Cerebellar cortex (tissue), 1 donor: ENCODE results near the gene SLC6A17.

Experiments
- DNase-seq: peaks from one replicate; pipeline ENCODE4 v3.0.0-alpha.2; 2015; ENCODE audit warnings: low spot score

The SLC6A17 gene

DNA sequence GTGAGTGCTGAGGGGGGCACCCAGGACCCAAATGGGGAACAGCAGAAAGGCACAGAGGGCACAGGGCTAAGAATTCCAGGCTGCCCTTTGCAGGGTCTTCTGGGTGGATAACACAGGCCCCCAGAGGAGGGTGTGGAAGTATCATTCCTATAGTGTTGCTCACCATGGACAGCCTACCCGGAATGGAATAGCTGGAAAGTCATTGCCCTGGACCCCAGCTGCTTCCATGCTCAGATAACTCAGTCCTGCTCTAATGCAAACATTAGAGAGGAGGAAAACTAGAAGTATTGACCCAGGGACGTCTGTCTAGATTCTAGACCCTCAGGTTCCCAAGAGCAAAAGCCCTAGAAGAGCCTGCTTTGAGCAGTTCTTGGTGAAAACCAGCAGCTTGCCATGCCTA, 24.7 kb downstream of the SLC6A17 start:
- DNase-seq = no peak

DNA sequence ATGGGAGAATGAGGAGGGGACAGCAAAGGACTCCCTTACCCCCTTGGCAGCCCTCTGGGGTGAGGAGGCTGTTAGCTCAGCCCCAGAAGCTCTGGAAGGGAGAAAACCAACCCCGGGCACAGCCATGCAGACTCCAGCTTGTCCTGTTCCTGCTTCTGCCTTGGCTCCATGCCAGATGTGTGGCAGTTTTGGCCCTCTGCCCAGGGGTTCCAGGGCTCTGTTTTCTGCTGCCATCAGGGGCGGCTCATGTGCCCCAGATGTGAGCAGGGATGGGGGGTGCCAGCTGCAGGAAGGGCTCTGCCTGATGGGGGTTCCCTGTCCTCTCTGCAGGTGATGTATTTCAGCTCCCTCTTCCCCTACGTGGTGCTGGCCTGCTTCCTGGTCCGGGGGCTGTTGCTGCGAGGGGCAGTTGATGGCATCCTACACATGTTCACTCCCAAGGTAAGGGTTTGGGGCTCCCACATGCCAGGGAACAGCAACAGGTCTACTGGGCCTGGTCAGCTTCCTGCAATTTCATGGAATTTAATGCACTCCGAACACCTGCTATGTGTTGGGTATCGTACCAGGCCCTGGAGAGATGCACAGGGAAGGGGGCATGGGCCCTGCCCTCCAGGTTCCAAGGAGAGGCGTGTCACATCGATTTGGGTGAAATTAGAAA, 26.1 kb downstream of the SLC6A17 start:
- no peak for DNase-seq

DNA sequence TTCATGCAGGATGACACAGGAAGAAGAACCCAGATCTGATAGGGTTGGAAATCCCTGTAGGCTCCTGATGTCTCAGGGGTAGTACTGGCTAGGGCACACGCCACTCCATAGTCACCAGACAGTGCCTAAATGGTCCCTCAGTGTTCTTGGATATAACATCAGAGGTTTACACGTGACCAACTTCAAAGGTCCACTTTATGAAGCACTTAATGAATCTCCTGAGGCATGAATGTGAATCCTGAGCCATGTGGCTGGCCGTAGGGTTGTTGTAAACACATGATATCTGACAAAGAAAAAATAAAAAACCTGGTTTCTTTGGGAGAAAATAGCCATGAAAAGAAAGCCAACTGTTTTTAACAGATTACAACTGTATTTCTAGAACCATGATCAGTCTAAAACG, 27.5 kb downstream of the SLC6A17 start:
- no peak for DNase-seq

DNA sequence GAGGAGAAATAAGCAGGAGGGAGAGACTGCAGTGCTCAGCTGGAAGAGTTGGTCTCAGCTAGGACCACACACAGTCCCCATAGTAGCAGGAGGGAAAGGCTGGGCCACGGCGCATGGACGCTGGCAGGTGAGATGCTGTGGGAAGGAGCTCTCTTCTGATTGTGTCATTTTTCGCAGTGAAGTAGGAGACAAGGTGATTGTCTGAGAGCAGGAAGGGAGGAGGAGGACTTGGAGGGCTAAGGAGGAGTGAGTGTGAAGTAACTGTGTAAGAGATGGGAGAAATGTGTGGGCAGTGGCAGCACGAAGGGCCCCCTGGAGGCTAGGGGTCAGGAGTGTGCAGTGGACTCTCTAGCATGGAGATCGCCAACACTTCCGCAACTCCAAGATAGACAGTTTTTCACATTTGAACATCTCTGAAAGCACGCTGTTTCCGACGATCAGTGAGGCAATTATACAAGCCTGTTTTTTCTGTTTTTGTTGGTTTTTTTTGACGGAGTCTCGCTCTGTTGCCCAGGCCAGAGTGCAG, 33.4 kb downstream of the SLC6A17 start:
- DNase-seq = no peak

DNA sequence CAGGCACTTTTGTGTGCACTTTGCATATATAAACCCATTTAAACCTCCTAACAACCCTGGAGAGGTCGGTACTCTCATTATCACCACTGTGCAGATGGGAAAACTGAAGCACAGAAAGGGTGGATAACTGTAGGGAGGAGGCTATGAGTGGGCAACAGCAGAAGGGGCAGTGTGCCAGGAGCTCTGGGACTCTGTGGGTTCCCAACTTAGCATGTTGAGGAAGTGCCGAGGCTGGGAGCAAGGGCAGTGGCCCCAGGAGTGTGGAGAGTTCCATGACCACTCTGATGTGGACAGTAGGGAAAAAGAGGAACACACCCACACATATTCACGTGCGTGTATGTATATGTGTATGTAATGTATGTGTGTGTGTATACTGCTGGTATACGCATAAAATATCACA, 34.2 kb downstream of the SLC6A17 start:
- DNase-seq = no peak

GRCh38 chr1:110185181-110185580, 34.9 kb downstream of the SLC6A17 start:
- peak; percentile 83 for DNase-seq

- DNase-seq = no peak
Measured at GRCh38 chr1:110186558-110186957, 36.3 kb downstream of the SLC6A17 start.

DNA sequence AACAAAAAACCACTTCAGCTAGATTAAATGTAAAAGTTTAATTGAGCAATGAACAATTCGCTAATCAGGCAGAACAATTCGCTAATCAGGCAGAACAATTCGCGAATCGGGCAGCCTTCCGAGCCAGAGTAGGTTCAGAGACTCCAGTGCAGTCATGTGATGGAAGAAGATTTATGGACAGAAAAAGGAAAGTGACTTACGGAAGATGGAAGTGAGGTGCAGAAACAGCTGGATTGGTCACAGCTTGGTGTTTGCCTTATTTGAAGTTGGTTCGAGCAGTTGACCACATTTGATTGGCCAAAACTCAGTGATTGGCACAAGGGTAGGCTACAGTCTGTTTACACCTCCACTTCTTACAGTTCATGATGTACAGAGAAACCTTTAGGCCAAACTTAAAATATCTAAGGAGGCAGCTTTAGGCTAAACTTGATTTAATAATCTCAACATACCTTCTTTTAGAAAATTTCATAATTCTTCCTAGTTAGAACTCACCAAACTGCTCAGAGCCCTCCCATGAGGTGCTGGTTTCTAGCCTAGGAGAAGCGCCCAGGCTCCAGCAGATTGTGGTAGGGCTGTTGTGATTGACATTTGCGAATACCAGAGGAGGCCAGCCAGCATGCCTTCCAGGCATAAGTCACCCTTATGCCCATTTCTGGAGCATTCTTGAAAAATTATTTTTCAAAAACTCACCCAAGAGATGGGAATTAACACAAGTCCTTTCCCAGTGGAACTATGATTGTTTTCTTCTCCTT, 37.0 kb downstream of the SLC6A17 start:
- no peak for DNase-seq

GRCh38 chr1:110188035-110188618, 37.8 kb downstream of the SLC6A17 start:
- DNase-seq = peak; percentile 74

GRCh38 chr1:110189181-110189580, 38.9 kb downstream of the SLC6A17 start:
- no peak for DNase-seq

- peak; percentile 39 for DNase-seq
Measured at GRCh38 chr1:110190282-110190929, 40.1 kb downstream of the SLC6A17 start.

DNA sequence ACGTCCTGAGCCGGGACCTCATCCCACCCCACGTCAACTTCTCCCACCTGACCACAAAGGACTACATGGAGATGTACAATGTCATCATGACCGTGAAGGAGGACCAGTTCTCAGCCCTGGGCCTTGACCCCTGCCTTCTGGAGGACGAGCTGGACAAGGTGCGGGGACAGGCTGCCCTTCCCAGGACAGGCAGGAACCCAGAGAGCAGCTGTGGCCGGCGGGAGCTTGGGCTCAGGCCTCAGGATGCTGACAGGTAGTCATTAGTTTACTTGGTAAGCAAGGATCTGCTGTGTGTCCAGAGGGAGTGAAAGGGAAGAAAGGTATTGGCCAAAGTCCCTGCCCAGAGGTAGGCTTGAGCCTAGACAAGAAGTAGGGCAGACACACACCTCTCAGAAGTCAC, 42.2 kb downstream of the SLC6A17 start:
- no peak for DNase-seq

DNA sequence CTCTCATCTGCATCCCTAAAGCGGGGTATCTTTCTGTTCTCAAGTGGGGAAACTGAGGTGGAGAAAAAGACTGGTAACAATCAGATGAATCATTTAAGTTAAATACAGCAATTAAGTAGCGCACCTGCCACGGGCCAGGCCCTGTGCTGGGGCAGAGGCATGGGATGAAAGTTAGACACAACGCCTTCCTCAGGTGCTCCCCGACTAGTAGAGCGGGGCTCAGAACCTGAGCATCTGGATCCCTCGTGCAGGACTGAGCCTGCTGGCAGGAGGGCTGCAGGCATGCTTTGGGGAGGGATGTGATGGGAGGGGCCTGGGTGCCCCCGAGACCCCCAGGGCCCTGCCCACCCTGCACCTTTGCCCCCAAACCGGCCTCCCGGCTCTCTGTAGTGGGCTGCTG, 44.9 kb downstream of the SLC6A17 start:
- DNase-seq = no peak

GRCh38 chr1:110196917-110197765, 46.8 kb downstream of the SLC6A17 start:
- peak; percentile 64 for DNase-seq

- DNase-seq = no peak
Measured at GRCh38 chr1:110197905-110198629, 47.8 kb downstream of the SLC6A17 start.

DNA sequence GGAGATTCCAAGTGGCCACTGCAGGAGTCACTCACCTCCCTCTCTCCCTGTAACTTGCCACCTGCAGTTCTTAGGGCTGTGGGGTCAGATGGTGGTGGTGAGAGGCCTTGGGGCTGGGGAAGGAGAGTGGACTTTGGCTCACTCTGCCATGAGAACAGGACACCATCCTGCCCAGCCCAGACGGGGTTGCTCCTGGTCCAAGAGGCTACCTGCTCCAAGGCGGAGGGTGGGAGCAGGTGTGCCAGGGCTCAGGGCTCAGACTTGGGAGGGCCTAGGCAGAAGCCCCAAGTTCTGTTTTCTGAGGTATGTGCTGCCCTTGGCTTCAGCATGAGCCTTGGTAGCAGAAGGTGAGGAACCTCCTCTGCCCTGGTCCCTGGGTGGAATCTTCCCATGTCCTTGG, 48.5 kb downstream of the SLC6A17 start:
- DNase-seq = no peak

DNA sequence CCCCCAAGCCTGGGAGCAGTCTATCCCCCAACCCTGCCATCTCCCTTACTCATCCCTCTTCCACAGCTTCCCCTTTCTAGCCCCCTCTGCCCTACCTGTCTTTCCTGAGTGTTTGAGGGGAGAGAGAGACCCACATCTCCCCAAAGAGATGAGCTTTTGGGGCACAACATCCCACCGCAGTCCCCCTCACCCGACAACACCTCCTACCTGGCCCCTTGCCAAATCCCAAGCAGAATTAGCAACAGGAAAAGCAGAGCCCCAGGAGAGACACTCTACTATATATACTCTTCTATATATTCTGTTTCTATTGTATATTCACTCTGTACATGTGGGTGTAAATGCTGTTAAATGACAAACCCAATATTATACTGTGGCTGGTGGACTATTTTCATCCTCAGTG, 49.9 kb downstream of the SLC6A17 start:
- no peak for DNase-seq

DNA sequence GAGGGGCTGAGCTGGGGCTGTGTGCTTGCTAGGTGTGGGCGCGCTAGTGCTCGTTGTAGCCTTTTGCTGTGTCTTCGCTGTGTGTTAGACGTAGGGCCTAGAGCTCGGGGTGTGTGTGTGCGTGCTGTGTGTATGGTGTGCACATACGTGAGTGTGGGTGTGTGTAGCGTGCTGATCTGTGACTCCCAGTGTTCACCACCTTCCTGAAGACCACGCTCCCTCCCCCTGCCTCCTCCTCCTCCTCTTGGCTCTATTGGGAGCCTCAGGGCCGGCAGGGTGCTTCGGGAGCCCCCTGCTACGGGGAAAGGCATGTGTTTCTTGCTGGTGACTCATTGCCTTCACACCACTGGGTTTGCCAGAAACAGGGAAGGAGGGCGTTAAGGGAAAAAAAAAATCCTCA, 50.4 kb downstream of the SLC6A17 start:
- no peak for DNase-seq

- DNase-seq = no peak
Measured at GRCh38 chr1:110201157-110201825, 51.0 kb downstream of the SLC6A17 start.

DNA sequence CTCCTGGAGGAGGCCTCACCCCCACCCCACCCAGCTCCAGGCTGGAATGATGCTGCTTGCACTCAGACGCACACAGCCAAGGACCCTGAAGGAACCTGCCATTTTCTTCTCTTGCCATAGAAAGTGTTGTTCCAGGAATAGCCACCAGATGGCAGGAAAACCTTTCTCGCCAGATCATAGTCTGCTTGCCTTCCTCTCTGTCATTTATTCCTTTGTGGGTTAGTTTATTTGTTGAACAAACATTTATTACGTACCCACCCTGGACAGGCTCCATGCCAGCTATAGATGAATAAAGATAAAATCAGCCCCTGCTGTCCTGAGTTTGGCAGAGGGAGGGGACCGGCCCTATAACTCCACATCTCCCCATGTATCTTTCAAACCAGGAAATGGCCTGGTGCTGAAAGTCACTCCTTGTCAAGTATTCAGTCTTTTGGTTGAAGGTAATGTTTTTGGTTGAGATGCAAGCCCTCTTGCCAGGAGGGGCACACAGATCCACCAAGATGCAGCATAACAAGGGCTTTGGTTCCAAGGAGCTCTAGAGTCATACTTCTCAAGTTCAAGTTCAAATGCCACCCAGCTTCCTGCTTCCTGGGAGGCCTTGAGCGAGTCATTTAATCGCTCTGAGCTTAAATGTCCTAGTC, 52.8 kb downstream of the SLC6A17 start:
- DNase-seq = peak; percentile 84
